NCI-H345 (cell line): ENCODE measurements around the gene GBGT1.
A peak's percentile ranks its signal among the peaks of the same experiment; 100 is the strongest.

Experiments used
- DNase-seq: peaks from one replicate; lab custom pipeline; 2025; lab: John Stamatoyannopoulos, UW

GBGT1 gene

DNA sequence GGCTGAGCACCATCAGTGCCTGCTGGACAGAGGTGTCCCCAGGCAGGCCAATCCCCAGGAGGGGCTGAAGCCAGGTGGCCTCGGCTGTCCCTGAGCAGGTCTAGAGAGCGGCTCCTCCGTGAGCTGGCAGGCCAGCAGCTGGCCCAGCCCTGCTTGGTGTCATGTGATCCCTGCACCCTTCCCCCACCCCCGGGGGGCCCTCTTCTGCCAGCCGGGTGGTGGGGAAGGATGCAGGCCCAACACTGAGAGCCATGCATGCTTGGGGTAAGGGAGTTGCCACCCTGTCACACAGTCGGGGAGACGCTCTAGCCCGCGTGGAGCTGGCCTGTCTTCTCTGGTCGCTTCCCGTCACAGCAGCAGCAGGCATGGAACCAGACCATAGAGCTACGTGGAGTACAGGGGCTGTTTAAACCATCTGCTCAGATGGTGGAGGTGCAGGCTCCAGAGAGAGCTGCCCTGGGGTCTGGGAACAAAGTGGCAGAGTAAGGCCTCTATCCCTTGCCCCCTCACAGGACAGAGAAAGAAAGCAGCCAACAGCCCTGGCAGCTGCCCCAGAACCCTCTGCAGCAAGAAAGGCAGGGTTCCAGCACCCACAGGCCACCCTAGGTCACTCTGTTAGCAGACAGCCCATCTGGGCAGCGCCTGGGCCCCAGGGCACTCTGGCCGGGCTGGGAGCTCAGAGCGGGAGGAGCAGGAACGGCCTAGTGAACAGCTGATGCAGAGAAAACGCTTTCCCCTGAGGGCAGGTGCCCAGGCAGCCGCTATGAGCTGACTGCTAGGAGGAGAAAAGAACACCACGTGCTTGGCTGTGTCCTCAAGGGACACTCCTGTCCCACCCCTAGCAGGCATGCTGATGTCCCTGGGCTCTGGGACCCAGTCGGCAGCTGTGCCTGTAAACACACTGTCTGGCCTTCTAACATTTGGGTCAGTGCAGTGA is 49.5 kb downstream of the GBGT1 start:
- DNase-seq: peak; percentile 36

- no peak for DNase-seq
Measured at GRCh38 chr9:133113163-133113948, 50.4 kb downstream of the GBGT1 start.

GRCh38 chr9:133112663-133113026 is 51.1 kb downstream of the GBGT1 start:
- no peak for DNase-seq

GRCh38 chr9:133111808-133112662 is 51.7 kb downstream of the GBGT1 start:
- DNase-seq: no peak

GRCh38 chr9:133109931-133110650 is 53.6 kb downstream of the GBGT1 start:
- no peak for DNase-seq

- no peak for DNase-seq
Measured at GRCh38 chr9:133108794-133109641, 54.7 kb downstream of the GBGT1 start.

DNA sequence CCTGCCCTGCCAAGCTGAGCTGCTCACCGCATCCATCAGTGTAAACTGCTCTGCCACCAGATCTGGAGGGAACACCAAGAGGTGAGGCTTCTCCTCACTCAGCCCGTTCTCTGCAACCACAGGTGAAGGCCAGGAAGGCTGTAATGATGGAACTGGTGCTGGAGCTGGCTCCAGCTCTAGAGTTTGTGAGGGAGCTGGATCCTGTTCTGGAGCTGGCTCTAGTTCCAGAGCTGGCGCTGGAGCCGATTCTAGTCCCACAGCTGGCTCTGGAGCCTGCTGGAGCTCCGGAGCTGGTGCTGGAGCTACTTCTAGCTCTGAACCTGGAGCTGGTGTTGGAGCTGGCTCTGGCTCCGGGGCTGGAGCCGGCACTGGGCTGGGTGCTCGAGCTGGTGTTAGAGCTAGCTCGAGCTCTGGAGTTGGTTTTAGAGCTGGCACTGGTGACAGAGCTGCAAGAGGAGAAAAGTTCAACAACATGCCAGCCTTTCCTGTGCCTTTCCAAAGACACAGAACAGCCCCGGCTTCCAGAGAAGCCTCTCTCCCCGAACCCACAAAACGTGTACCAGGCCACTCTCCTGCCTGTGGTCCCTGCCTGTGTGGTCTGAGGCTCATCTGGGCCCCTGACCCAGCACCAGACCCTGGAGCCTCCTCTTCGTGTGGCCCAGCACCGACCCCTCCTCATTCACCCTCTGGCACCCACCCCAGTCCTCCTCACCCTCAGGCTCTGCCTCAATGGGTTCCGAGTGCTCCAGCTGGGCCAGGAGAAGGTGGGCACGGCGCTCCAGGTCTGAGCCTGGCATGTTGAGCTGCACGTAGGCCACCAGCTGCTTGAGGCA is 55.5 kb downstream of the GBGT1 start:
- no peak for DNase-seq

DNA sequence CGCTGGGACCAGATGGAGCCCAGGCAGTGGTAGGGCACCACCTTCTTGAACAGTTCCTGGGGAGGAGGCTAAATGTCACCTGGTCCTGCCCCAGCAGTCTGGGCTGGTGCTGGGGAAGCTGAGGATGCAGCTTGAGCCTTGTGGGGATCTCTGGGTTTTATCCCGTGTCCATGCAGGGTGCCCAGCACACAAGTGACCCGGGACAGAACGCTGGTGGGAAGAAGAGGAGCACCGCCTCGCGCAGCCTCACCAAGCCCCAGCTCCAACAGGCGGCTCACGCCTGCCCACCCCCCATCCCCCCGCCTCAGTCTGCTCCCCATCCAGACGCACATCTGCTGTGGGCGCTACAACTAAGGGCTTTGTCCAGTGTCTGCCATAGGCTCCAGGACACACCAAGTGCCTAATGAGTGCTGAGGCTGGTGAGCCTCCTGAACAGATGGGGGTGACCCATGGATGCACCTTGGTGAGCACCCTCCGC is 56.4 kb downstream of the GBGT1 start:
- DNase-seq: no peak

DNA sequence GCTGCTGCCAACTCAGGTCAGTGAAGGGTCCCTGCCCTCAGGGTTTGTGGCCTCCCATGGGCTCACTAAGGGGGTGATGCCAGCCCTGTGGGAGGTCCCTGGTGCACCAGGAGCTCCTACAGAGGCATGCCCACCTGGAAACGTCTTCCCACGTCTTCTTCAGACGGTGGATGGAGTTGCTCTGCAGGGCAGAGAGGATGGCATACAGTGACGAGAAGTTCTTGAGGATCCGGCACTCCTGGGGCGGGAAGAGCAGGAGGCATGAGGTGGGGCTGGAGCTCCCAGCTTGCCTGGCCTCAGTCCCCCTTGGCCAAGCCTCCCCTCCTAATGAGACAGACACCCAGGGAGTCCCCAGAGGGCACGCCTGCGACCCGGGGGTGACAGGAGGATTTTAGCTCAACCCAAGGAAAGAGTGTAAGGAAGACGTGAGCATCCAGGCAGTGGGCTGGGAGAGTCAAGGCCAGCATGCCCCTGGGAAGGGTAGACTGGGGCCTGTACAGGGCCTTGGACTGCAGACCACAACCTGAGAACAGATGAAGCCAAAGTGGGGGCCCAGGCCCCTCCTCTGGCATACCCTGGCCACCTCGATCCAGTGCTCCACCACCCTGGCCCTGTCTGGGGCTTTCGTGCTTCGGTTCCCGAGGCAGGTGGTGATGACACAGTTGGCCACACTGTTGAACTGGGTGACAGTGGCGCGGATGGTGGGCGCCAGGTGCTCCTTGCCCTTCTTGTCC is 57.0 kb downstream of the GBGT1 start:
- DNase-seq: no peak

GRCh38 chr9:133105461-133105770 is 58.3 kb downstream of the GBGT1 start:
- no peak for DNase-seq

DNA sequence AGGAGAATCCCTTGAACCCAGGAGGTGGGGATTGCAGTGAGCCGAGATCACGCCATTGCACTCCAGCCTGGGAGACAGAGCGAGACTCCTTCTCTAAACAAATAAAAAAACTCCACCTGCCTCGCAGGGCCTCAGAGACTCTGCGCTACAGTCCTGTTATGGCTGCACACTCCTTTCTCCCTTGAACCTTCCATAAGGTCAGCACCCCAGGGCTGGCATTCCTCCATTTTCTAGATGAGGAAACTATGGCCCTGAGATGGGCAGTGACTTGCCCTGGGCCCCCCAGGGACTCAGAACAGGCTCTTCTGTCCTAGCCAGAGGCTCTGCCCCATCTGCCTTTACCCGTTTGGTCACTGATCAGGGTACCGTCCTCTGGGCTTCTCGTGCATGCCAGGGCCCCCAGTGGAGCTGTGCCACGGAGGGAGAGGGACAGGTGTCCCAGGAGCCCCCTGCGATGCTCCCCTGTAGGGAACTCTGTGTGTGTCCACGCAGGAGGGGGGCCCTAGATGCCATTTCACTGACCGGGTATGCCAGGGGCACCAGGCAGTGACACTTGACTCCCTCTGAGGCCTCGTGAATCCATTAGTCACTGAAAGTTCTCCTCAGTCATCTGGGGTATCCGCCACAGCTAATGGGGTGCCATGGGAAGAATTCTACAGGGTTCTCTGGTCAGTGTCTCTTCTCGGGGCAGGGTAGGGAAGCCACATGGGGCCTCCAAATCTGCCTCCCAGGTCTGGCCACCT is 58.8 kb downstream of the GBGT1 start:
- no peak for DNase-seq

GRCh38 chr9:133103987-133104505 is 59.7 kb downstream of the GBGT1 start:
- DNase-seq: no peak

DNA sequence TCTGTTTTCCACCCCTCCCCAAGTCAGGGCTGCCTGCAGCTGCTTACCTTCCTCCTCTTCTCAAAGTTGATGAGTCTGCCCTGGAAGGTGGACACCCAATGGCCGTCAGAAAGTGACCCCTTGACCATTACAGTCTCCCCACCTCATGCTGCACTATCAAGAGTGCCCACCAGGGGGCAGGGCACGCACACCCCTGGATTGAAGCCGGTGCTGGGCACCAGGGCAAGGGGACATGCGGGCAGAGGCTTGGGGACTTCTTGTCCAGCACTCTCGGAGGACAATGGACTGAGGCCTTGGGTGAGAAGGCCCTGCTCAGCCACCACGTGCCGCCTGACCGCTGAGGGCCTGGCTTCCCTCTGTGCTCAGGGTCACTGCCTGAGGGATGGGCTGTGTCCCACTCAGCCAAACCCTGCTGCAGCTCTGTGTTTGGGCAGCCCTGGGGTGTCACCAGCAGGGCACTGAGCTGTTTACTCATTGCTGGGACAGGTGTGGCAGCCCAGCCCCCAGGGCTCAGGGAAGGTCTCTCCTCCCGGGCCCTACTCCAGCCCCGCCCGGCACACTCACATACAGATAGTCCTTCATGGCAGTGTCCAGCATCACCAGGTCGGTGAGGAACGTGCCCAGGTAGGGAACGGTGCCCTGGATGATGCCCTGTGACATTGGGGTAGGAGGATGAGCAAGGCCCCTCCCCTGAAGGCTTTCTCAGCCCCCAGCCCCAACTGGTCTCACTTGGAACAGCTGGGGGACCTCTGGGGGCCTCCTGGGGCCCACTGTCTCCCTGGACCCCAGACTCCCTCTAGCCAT is 60.3 kb downstream of the GBGT1 start:
- peak; percentile 25 for DNase-seq
